ENCODE results near the gene CNTROB.

DNA sequence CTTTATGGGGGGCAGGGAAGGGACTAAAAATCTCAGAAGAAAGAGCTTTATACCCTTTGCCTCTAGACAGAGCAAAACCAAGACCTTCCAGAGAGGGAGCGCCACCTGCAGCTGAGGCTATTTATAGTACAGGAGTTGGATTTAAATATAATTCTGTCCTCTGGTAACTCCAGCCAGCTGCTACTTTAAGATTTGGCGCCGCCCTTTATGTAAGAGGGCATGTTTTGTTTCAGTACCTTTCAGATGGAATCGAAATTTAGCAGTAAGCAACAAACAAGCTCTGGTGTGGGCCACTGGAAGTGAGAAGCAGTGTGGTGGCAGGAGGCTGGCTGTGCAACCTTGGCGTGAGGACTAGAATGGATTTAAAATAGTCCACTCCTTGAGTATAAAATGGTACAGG lies 65.2 kb downstream of the CNTROB start:
- TF ChIP-seq, protein P1, sequence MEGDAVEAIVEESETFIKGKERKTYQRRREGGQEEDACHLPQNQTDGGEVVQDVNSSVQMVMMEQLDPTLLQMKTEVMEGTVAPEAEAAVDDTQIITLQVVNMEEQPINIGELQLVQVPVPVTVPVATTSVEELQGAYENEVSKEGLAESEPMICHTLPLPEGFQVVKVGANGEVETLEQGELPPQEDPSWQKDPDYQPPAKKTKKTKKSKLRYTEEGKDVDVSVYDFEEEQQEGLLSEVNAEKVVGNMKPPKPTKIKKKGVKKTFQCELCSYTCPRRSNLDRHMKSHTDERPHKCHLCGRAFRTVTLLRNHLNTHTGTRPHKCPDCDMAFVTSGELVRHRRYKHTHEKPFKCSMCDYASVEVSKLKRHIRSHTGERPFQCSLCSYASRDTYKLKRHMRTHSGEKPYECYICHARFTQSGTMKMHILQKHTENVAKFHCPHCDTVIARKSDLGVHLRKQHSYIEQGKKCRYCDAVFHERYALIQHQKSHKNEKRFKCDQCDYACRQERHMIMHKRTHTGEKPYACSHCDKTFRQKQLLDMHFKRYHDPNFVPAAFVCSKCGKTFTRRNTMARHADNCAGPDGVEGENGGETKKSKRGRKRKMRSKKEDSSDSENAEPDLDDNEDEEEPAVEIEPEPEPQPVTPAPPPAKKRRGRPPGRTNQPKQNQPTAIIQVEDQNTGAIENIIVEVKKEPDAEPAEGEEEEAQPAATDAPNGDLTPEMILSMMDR (conservative IDR thresholded peaks at IDR 0.05): peak; percentile 60; the same call in 1 of the 2 replicates
- TF ChIP-seq EZH2 (IDR thresholded peaks at IDR 0.05; ENCODE audit: low read depth): no peak
